Kidney epithelial cell (primary cell): Measurements from ENCODE around the gene ZNF407. TPM values are rescaled to one million over a fixed set of nuclear protein-coding genes. Genes with fewer than 3 reads are reported as not detected.

Experiments
- DNase-seq: peaks from one replicate; pipeline ENCODE4 v3.0.0-alpha.2; 2010; ENCODE audit warnings: low read depth
- H3K27me3 ChIP-seq: 2 replicates; pipeline ENCODE4 v1.6.0; 2011; ENCODE audit warnings: low read length; ENCODE audit not compliant: control insufficient read depth, insufficient read depth
- H3K36me3 ChIP-seq: 2 replicates; pipeline ENCODE4 v1.5.1; 2011; ENCODE audit warnings: low read length; ENCODE audit not compliant: control insufficient read depth, insufficient read depth
- H3K4me3 ChIP-seq: 2 replicates; pipeline ENCODE4 v1.5.1; 2011; ENCODE audit warnings: low read depth, mild to moderate bottlenecking, control low read depth, low read length
- CTCF ChIP-seq: IDR thresholded peaks from 2 replicates; pipeline ENCODE4 v1.5.1; 2011; ENCODE audit warnings: mild to moderate bottlenecking, moderate library complexity, low read length, control low read depth, inconsistent platforms; ENCODE audit not compliant: insufficient read depth, poor library complexity, severe bottlenecking
- total RNA-seq: library from RNA; depleted of rRNA; stranded (reverse); fragments of >200 nt; gene quantifications from 2 replicates; pipeline ENCODE4 v1.2.3, GENCODE V29; 2015

The ZNF407 gene
- total RNA-seq, 1 donor from 2014 or later: 8.2 TPM

- H3K4me3 ChIP-seq: no peak overlapping the region
- H3K36me3 ChIP-seq: no peaks in the 10 kb centered on the region
- no peaks in the 10 kb centered on the region for H3K27me3 ChIP-seq
- DNase-seq: no peak
- no peak for TF ChIP-seq CTCF
These were observed 509.1 kb downstream of the ZNF407 start for GRCh38 chr18:75106746-75107145.

GRCh38 chr18:75107196-75107930, 509.7 kb downstream of the ZNF407 start:
- Histone ChIP-seq H3K4me3 (no peak overlapping the region), H3K36me3 (no peaks in the 10 kb centered on the region), H3K27me3 (no peaks in the 10 kb centered on the region)
- no peak for TF ChIP-seq CTCF
- DNase-seq: no peak

GRCh38 chr18:75107931-75108276, 510.2 kb downstream of the ZNF407 start:
- H3K27me3 ChIP-seq: no peaks in the 10 kb centered on the region
- H3K36me3 ChIP-seq: no peaks in the 10 kb centered on the region
- DNase-seq: no peak
- no peak overlapping the region for H3K4me3 ChIP-seq
- no peak for TF ChIP-seq CTCF

GRCh38 chr18:75108579-75109318, 511.1 kb downstream of the ZNF407 start:
- H3K27me3 ChIP-seq: no peaks in the 10 kb centered on the region
- no peak overlapping the region for H3K4me3 ChIP-seq
- no peak for TF ChIP-seq CTCF
- no peaks in the 10 kb centered on the region for H3K36me3 ChIP-seq
- no peak for DNase-seq

GRCh38 chr18:75109319-75109691, 511.6 kb downstream of the ZNF407 start:
- Histone ChIP-seq H3K27me3 (no peaks in the 10 kb centered on the region), H3K4me3 (no peak overlapping the region), H3K36me3 (no peaks in the 10 kb centered on the region)
- no peak for TF ChIP-seq CTCF
- no peak for DNase-seq
